GM12878 (cell line): Measurements from ENCODE around the gene IL1RAP. TPM values are rescaled to one million over a fixed set of nuclear protein-coding genes. Genes with fewer than 3 reads are reported as not detected.

ENCODE experiments used
- ATAC-seq: fragments of 200-7000 bp; cut with Tn5 transposase; 3 replicates; pipeline ENCODE4 v1.9.1; 2020; ENCODE audit warnings: mild to moderate bottlenecking, moderate library complexity
- BruUV-seq: library from RNA; stranded (reverse); fragments of 400-500 nt; replicated peaks from 2 replicates; lab custom pipeline; 2021; lab: Mats Ljungman, UMichigan
- CTCF ChIA-PET: fragments of 300-600 bp; sonication (Branson Sonifier 250); formaldehyde crosslinking; extraction: SDS; loops from one replicate; lab custom pipeline; 2021; ENCODE audit warnings: inconsistent platforms; lab: Yijun Ruan, JAX
- POLR2A ChIA-PET: fragments of 350-600 bp; formaldehyde crosslinking; extraction: SDS; loops from one replicate; lab custom pipeline; 2021; ENCODE audit warnings: inconsistent platforms; lab: Charles Lee
- RAD21 ChIA-PET: fragments of 300-600 bp; sonication (Branson Sonifier 250); formaldehyde crosslinking; loops from one replicate; lab custom pipeline; 2023; ENCODE audit warnings: antibody characterized with exemption; ENCODE audit not compliant: unreplicated experiment; lab: Charles Lee
- SMC1A ChIA-PET: fragments of 300-600 bp; sonication (Branson Sonifier 250); formaldehyde crosslinking; loops from one replicate; lab custom pipeline; 2023; ENCODE audit not compliant: unreplicated experiment, uncharacterized antibody; lab: Charles Lee
- DNase-seq: peaks from one replicate; pipeline ENCODE4 v3.0.0-alpha.2; 2011; ENCODE audit warnings: low read depth, low spot score
- FAIRE-seq: peaks from 3 replicates; lab custom pipeline; 2011; peaks lifted over from hg19 to GRCh38; lab: Jason Lieb, UNC
- H2AFZ ChIP-seq: 2 replicates; pipeline ENCODE4 v1.6.0; 2011; ENCODE audit warnings: low read depth, low read length, control low read depth; ENCODE audit not compliant: control insufficient read depth
- H3K27ac ChIP-seq: 2 replicates; pipeline ENCODE4 v1.5.1; 2011; ENCODE audit warnings: control low read depth; ENCODE audit not compliant: control insufficient read depth, insufficient read depth
- H3K27me3 ChIP-seq, 2 experiments: replicated peaks in 1 of 2; 2 replicates each; pipeline versions ENCODE4 v1.6.0 to v1.6.1; 2011; ENCODE audit warnings: low read length in 1 of 2; ENCODE audit not compliant: control insufficient read depth in 2 of 2, insufficient read depth in 2 of 2
- H3K36me3 ChIP-seq, 2 experiments: 2 replicates each; pipeline ENCODE4 v1.5.1; 2011; ENCODE audit warnings: low read length in 1 of 2; ENCODE audit not compliant: control insufficient read depth in 2 of 2, insufficient read depth in 2 of 2
- H3K4me1 ChIP-seq: 2 replicates; pipeline ENCODE4 v1.6.1; 2011; ENCODE audit warnings: mild to moderate bottlenecking, low read length, moderate library complexity, mixed read lengths; ENCODE audit not compliant: control insufficient read depth, insufficient read depth
- H3K4me2 ChIP-seq: 2 replicates; pipeline ENCODE4 v1.6.0; 2011; ENCODE audit warnings: control low read depth; ENCODE audit not compliant: control insufficient read depth, insufficient read depth
- H3K4me3 ChIP-seq: fragments of 200-600 bp; sonication (generic); 2 replicates; pipeline ENCODE4 v1.5.1; 2016
- H3K79me2 ChIP-seq: 2 replicates; pipeline ENCODE4 v1.6.0; 2011; ENCODE audit warnings: low read length; ENCODE audit not compliant: control insufficient read depth, insufficient read depth
- H3K9ac ChIP-seq: 2 replicates; pipeline ENCODE4 v1.8.0; 2011; ENCODE audit warnings: low read length, control low read depth, mixed read lengths; ENCODE audit not compliant: control insufficient read depth, insufficient read depth
- H3K9me3 ChIP-seq: replicated peaks from 3 replicates; pipeline ENCODE4 v1.5.1; 2011; ENCODE audit warnings: mild to moderate bottlenecking, low read length; ENCODE audit not compliant: control insufficient read depth, insufficient read depth
- H4K20me1 ChIP-seq: 2 replicates; pipeline ENCODE4 v1.6.0; 2011; ENCODE audit not compliant: control insufficient read depth, insufficient read depth
- CEBPB ChIP-seq, 2 experiments: fragments of 150-350 bp in 1 of 2; IDR thresholded peaks; 2 replicates each; pipeline ENCODE4 v1.6.1; 2012 to 2014; ENCODE audit warnings: low read depth in 2 of 2, low read length in 2 of 2, borderline replicate concordance in 1 of 2, inconsistent platforms in 1 of 2
- CREB1 ChIP-seq: IDR thresholded peaks from 2 replicates; pipeline ENCODE4 v1.6.1; 2012; ENCODE audit warnings: low read depth, mild to moderate bottlenecking, inconsistent platforms
- EED ChIP-seq: sonication (generic); IDR thresholded peaks from 2 replicates; pipeline ENCODE4 v1.6.1; 2016; ENCODE audit warnings: antibody characterized with exemption, low read depth
- GATAD2B ChIP-seq: fragments of 450-650 bp; conservative IDR thresholded peaks from 2 replicates; pipeline ENCODE4 v1.6.1; 2017; ENCODE audit warnings: low read depth, mild to moderate bottlenecking, moderate library complexity
- HDAC6 ChIP-seq: fragments of 200-600 bp; sonication (generic); IDR thresholded peaks from one replicate; pipeline ENCODE4 v1.8.0; 2017; ENCODE audit warnings: antibody characterized with exemption; ENCODE audit not compliant: unreplicated experiment
- STAT3 ChIP-seq: IDR thresholded peaks from 2 replicates; pipeline ENCODE4 v1.6.1; 2011; ENCODE audit warnings: low read depth, low read length, improper control_type of control experiment
- SUPT20H ChIP-seq: IDR thresholded peaks from 2 replicates; pipeline ENCODE4 v1.6.1; 2011; ENCODE audit warnings: low read depth, mild to moderate bottlenecking, low read length, moderate library complexity, borderline replicate concordance; ENCODE audit not compliant: control insufficient read depth
- SUZ12 ChIP-seq: fragments of 200-600 bp; sonication (generic); IDR thresholded peaks from one replicate; pipeline ENCODE4 v1.6.1; 2018; ENCODE audit warnings: antibody characterized with exemption, mild to moderate bottlenecking; ENCODE audit not compliant: unreplicated experiment
- TAF1 ChIP-seq: IDR thresholded peaks from 2 replicates; pipeline ENCODE4 v1.6.1; 2011; ENCODE audit warnings: mild to moderate bottlenecking, low read depth, low read length, borderline replicate concordance
- WGBS: methylation state at CpG from one replicate; pipeline ENCODE4 v1.1.6; 2016; ENCODE audit warnings: low lambda C conversion rate; ENCODE audit not compliant: insufficient replicate concordance, insufficient coverage; ENCODE audit errors: missing lambda C conversion rate; 5-methylcytosine and 5-hydroxymethylcytosine counted together
- in situ Hi-C: fragments of 300-500 bp; cut with MboI; formaldehyde crosslinking; loops from 9 replicates; pipeline ENCODE4 v1.14.3; 2018; ENCODE audit warnings: mixed read lengths
- intact Hi-C: fragments of 100-400 bp; cut with micrococcal nuclease; formaldehyde crosslinking; loops from one replicate; pipeline ENCODE4 v1.14.2; 2022; ENCODE audit not compliant: unreplicated experiment
- polyA plus RNA-seq, 11 experiments: library from polyadenylated mRNA; depleted of rRNA in 4 of 11; unstranded in 6 of 11; stranded (reverse) in 5 of 11; fragments of >200 nt; fragmentation: Nextera tagmentation in 4 of 11; fragmentation: Illumina TruSeq in 1 of 11; extraction: Ambion mirVana in 4 of 11; extraction: Trizol in 1 of 11; gene quantifications; 1 replicate in 1 of 11; 2 replicates in 10 of 11; pipeline versions ENCODE4 v1.2.1 to v1.2.3, GENCODE V29; 2011 to 2016; ENCODE audit warnings: inconsistent platforms in 2 of 11, missing spikeins in 2 of 11, low read depth in 1 of 11
- total RNA-seq, 4 experiments: library from RNA; depleted of rRNA in 3 of 4; stranded (reverse); fragments of >200 nt in 3 of 4; fragmentation: Illumina TruSeq in 1 of 4; extraction: Trizol in 1 of 4; gene quantifications; 2 replicates each; pipeline versions ENCODE4 v1.2.1 to v1.2.3, GENCODE V29; 2013 to 2021
- TF ChIP-seq, protein P1 (sequence below): IDR thresholded peaks from 2 replicates; pipeline ENCODE4 v1.6.1; 2012; ENCODE audit warnings: low read length, inconsistent platforms
- TF ChIP-seq, protein P2 (sequence below): fragments of 450-650 bp; IDR thresholded peaks from 2 replicates; pipeline ENCODE4 v1.6.1; 2018; ENCODE audit warnings: borderline replicate concordance, mild to moderate bottlenecking; ENCODE audit not compliant: partially characterized antibody

Gene IL1RAP
- total and polyA plus RNA-seq, 10 of the 15 experiments (the other 5 are each of a cell fraction or from before 2014, with no cell fraction given) = 0.17 to 1.0 (median 0.44) TPM; not detected in 1

- H3K4me3 ChIP-seq = no peak overlapping the region
- no peak overlapping the region for H3K9ac ChIP-seq
- TF ChIP-seq SUPT20H = no peak
- TF ChIP-seq, all 136 proteins: peak for 0
- DNase-seq (no peak), FAIRE-seq (no peak), ATAC-seq (no peak)
- Histone ChIP-seq H3K27ac (no peak overlapping the region), H4K20me1 (no peaks in the 10 kb centered on the region), H3K79me2 (no peaks in the 10 kb centered on the region), H2AFZ (no peak overlapping the region), H3K27me3 (no peaks in the 10 kb centered on the region), H3K36me3 (no peaks in the 10 kb centered on the region), H3K4me2 (no peak overlapping the region), H3K9me3 (no peaks in the 10 kb centered on the region), H3K4me1 (no peaks in the 10 kb centered on the region)
- 0% methylated on average over 1 of the region's 1 CpG for WGBS
- intact Hi-C loops = no loop called here
- RAD21 ChIA-PET = no interaction called here
- SMC1A ChIA-PET = no interaction called here
- CTCF ChIA-PET = no interaction called here
- POLR2A ChIA-PET = no interaction called here
- in situ Hi-C loops = no loop called here
- no TSS peak for BruUV-seq
Measured at GRCh38 chr3:190542846-190543245, 29.0 kb downstream of the IL1RAP start.

- ATAC-seq = no peak
- Histone ChIP-seq H3K36me3 (no peaks in the 10 kb centered on the region), H3K4me3 (no peak overlapping the region), H3K9me3 (no peaks in the 10 kb centered on the region), H3K27me3 (no peaks in the 10 kb centered on the region), H3K9ac (no peak overlapping the region), H4K20me1 (no peaks in the 10 kb centered on the region), H3K4me1 (no peaks in the 10 kb centered on the region), H3K79me2 (no peaks in the 10 kb centered on the region), H3K4me2 (no peak overlapping the region), H3K27ac (no peak overlapping the region), H2AFZ (no peak overlapping the region)
- in situ Hi-C loops (no loop called here), intact Hi-C loops (no loop called here)
- SMC1A ChIA-PET = interaction anchor here (1.0 kb wide), 1 partner anchor 10 kb away, joined by 3 read pairs; no protein-coding TSS in a partner anchor
- DNase-seq = no peak
- RAD21 ChIA-PET = no interaction called here
- FAIRE-seq = no peak
- POLR2A ChIA-PET = no interaction called here
- no TSS peak for BruUV-seq
- CTCF ChIA-PET = no interaction called here
- WGBS = 37% methylated on average over 4 of the region's 4 CpGs
- TF ChIP-seq CREB1 = no peak
- TF ChIP-seq STAT3 = no peak
- no peak for TF ChIP-seq EED
- TF ChIP-seq, protein P1, sequence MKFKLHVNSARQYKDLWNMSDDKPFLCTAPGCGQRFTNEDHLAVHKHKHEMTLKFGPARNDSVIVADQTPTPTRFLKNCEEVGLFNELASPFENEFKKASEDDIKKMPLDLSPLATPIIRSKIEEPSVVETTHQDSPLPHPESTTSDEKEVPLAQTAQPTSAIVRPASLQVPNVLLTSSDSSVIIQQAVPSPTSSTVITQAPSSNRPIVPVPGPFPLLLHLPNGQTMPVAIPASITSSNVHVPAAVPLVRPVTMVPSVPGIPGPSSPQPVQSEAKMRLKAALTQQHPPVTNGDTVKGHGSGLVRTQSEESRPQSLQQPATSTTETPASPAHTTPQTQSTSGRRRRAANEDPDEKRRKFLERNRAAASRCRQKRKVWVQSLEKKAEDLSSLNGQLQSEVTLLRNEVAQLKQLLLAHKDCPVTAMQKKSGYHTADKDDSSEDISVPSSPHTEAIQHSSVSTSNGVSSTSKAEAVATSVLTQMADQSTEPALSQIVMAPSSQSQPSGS = no peak
- no peak for TF ChIP-seq CEBPB (IDR thresholded peaks at IDR 0.05; ENCODE audit: borderline replicate concordance in 1 of 2, low read depth in 2 of 2, low read length in 2 of 2)
- TF ChIP-seq, protein P2, sequence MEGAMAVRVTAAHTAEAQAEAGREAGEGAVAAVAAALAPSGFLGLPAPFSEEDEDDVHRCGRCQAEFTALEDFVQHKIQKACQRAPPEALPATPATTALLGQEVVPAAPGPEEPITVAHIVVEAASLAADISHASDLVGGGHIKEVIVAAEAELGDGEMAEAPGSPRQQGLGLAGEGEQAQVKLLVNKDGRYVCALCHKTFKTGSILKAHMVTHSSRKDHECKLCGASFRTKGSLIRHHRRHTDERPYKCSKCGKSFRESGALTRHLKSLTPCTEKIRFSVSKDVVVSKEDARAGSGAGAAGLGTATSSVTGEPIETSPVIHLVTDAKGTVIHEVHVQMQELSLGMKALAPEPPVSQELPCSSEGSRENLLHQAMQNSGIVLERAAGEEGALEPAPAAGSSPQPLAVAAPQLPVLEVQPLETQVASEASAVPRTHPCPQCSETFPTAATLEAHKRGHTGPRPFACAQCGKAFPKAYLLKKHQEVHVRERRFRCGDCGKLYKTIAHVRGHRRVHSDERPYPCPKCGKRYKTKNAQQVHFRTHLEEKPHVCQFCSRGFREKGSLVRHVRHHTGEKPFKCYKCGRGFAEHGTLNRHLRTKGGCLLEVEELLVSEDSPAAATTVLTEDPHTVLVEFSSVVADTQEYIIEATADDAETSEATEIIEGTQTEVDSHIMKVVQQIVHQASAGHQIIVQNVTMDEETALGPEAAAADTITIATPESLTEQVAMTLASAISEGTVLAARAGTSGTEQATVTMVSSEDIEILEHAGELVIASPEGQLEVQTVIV = no peak
- no peak for TF ChIP-seq TAF1
- TF ChIP-seq HDAC6 = no peak
- no peak for TF ChIP-seq SUZ12
- no peak for TF ChIP-seq GATAD2B
Measured at GRCh38 chr3:190543671-190544070, 29.8 kb downstream of the IL1RAP start.
